ENCODE results near the gene TMEM51.

GRCh38 chr1:15220825-15221431 is 67.4 kb downstream of the TMEM51 start:
- TF ChIP-seq CTCF (IDR thresholded peaks at IDR 0.05), result no peak
- TF ChIP-seq POLR2A (IDR thresholded peaks at IDR 0.05), result no peak
- no peak for TF ChIP-seq POLR2AphosphoS5 (IDR thresholded peaks at IDR 0.05; ENCODE audit: insufficient read depth in 1 of 2, low read depth in 1 of 2)
